Fibroblast of skin of abdomen (primary cell): ENCODE data around the gene DEPDC1B.
"Not testable (repeated sequence)": the region's sequence is repeated elsewhere in the genome, so short reads cannot be mapped to it uniquely, and the experiment has no call there.

Experiments
- DNase-seq: peaks from one replicate; pipeline ENCODE4 v3.0.0-alpha.2; 2013

DEPDC1B gene

GRCh38 chr5:60640901-60641300, 59.1 kb downstream of the DEPDC1B start:
- DNase-seq: no peak

GRCh38 chr5:60639544-60639943, 60.4 kb downstream of the DEPDC1B start:
- DNase-seq: no peak

GRCh38 chr5:60638300-60638699, 61.7 kb downstream of the DEPDC1B start:
- DNase-seq: no peak

- no peak for DNase-seq
Measured at GRCh38 chr5:60636644-60637043, 63.3 kb downstream of the DEPDC1B start.

- no peak for DNase-seq
Measured at GRCh38 chr5:60636001-60636400, 64.0 kb downstream of the DEPDC1B start.

- DNase-seq: no peak
Measured at GRCh38 chr5:60634051-60634450, 65.9 kb downstream of the DEPDC1B start.

- peak; percentile 83 for DNase-seq
Measured at GRCh38 chr5:60633341-60633740, 66.6 kb downstream of the DEPDC1B start.

GRCh38 chr5:60632153-60632552, 67.8 kb downstream of the DEPDC1B start:
- no peak for DNase-seq

GRCh38 chr5:60630836-60631235, 69.1 kb downstream of the DEPDC1B start:
- no peak for DNase-seq

GRCh38 chr5:60630179-60630578, 69.8 kb downstream of the DEPDC1B start:
- DNase-seq: no peak

GRCh38 chr5:60624875-60625274, 75.1 kb downstream of the DEPDC1B start:
- DNase-seq: not testable (repeated sequence)

- DNase-seq: not testable (repeated sequence)
Measured at GRCh38 chr5:60620752-60621151, 79.2 kb downstream of the DEPDC1B start.

GRCh38 chr5:60613826-60614225, 86.1 kb downstream of the DEPDC1B start:
- DNase-seq: no peak

GRCh38 chr5:60611099-60611740, 88.7 kb downstream of the DEPDC1B start:
- no peak for DNase-seq

GRCh38 chr5:60604771-60605170, 95.2 kb downstream of the DEPDC1B start:
- DNase-seq: peak; percentile 10

- DNase-seq: no peak
Measured at GRCh38 chr5:60598424-60598823, 101.5 kb downstream of the DEPDC1B start.

GRCh38 chr5:60597572-60598320, 102.2 kb downstream of the DEPDC1B start:
- DNase-seq: no peak

- no peak for DNase-seq
Measured at GRCh38 chr5:60594715-60595477, 105.1 kb downstream of the DEPDC1B start.

- DNase-seq: no peak
Measured at GRCh38 chr5:60590172-60590571, 109.8 kb downstream of the DEPDC1B start.

- DNase-seq: not testable (repeated sequence)
Measured at GRCh38 chr5:60587312-60587711, 112.7 kb downstream of the DEPDC1B start.

- peak; percentile 39 for DNase-seq
Measured at GRCh38 chr5:60586307-60586901, 113.6 kb downstream of the DEPDC1B start.

GRCh38 chr5:60585618-60586017, 114.3 kb downstream of the DEPDC1B start:
- DNase-seq: no peak

GRCh38 chr5:60584304-60584703, 115.7 kb downstream of the DEPDC1B start:
- DNase-seq: no peak
